ENCODE results near the gene RNF224. TPM values are rescaled to one million over a fixed set of nuclear protein-coding genes. Genes with fewer than 3 reads are reported as not detected.

The RNF224 gene
- total RNA-seq, 1 experiment from 2014 or later: not detected

- ChIA-PET POLR2A (ENCODE audit: low non-redundant PET) (interaction anchor here (0.6 to 1.2 kb wide), 6 partner anchors 13 to 346 kb away, joined by 3 to 16 read pairs (median 4); partner anchors contain the start of genes NELFB and RNF224), CTCF (interaction anchor here (0.5 to 0.6 kb wide), 2 partner anchors 89 to 440 kb away, joined by 13 to 15 read pairs; no protein-coding TSS in a partner anchor)
- Histone ChIP-seq H3K9me3 (ENCODE audit: low read depth, low read length, poor library complexity, severe bottlenecking) (no peaks in the 10 kb centered on the region), H3K27ac (ENCODE audit: low read depth, low read length, poor library complexity, severe bottlenecking) (peak overlapping the region; percentile 98), H3K27me3 (replicated peaks; ENCODE audit: insufficient read depth, low read depth, low read length, poor library complexity) (no peaks in the 10 kb centered on the region), H3K4me1 (ENCODE audit: insufficient read depth, low read length, poor library complexity, severe bottlenecking) (peaks cover 44% of the 10 kb centered on the region), H3K36me3 (ENCODE audit: insufficient read depth, low read length, poor library complexity, severe bottlenecking) (peaks cover 24% of the 10 kb centered on the region), H3K4me3 (ENCODE audit: low read depth, low read length, poor library complexity, severe bottlenecking) (peak overlapping the region; percentile 97)
- BruUV-seq (replicated peaks): no TSS peak
- peak; percentile 78 for DNase-seq (ENCODE audit: low spot score)
- no peak for TF ChIP-seq EZH2 (IDR thresholded peaks at IDR 0.05; ENCODE audit: borderline replicate concordance, low read depth, low read length, poor library complexity, severe bottlenecking)
- TF ChIP-seq, protein P1, sequence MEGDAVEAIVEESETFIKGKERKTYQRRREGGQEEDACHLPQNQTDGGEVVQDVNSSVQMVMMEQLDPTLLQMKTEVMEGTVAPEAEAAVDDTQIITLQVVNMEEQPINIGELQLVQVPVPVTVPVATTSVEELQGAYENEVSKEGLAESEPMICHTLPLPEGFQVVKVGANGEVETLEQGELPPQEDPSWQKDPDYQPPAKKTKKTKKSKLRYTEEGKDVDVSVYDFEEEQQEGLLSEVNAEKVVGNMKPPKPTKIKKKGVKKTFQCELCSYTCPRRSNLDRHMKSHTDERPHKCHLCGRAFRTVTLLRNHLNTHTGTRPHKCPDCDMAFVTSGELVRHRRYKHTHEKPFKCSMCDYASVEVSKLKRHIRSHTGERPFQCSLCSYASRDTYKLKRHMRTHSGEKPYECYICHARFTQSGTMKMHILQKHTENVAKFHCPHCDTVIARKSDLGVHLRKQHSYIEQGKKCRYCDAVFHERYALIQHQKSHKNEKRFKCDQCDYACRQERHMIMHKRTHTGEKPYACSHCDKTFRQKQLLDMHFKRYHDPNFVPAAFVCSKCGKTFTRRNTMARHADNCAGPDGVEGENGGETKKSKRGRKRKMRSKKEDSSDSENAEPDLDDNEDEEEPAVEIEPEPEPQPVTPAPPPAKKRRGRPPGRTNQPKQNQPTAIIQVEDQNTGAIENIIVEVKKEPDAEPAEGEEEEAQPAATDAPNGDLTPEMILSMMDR (conservative IDR thresholded peaks at IDR 0.05; ENCODE audit: low read depth, low read length): no peak
- intact Hi-C loops (cut with micrococcal nuclease; ENCODE audit: unreplicated experiment): loop anchor here (2.0 kb wide), 1 partner anchor 40 kb away; the partner anchor contains the start of gene TPRN
These were observed 13.1 kb downstream of the RNF224 start for GRCh38 chr9:137240318-137240840.

- Histone ChIP-seq H3K27ac (ENCODE audit: low read depth, low read length, poor library complexity, severe bottlenecking) (peak within 1 kb of the TSS; percentile 98), H3K9me3 (ENCODE audit: low read depth, low read length, poor library complexity, severe bottlenecking) (no peaks in the 10 kb centered on the region), H3K4me3 (ENCODE audit: low read depth, low read length, poor library complexity, severe bottlenecking) (peak within 1 kb of the TSS; percentile 97), H3K27me3 (replicated peaks; ENCODE audit: insufficient read depth, low read depth, low read length, poor library complexity) (no peaks in the 10 kb centered on the region), H3K4me1 (ENCODE audit: insufficient read depth, low read length, poor library complexity, severe bottlenecking) (peaks cover 44% of the 10 kb centered on the region), H3K36me3 (ENCODE audit: insufficient read depth, low read length, poor library complexity, severe bottlenecking) (peaks cover 24% of the 10 kb centered on the region)
- ChIA-PET CTCF (interaction anchor here (0.5 to 0.6 kb wide), 2 partner anchors 90 to 441 kb away, joined by 13 to 15 read pairs; no protein-coding TSS in a partner anchor), POLR2A (ENCODE audit: low non-redundant PET) (interaction anchor here (0.6 to 1.2 kb wide), 6 partner anchors 14 to 347 kb away, joined by 3 to 16 read pairs (median 4); partner anchors contain the start of genes NELFB and RNF224)
- BruUV-seq (replicated peaks): no TSS peak
- DNase-seq (ENCODE audit: low spot score): peak; percentile 100
- intact Hi-C loops (cut with micrococcal nuclease; ENCODE audit: unreplicated experiment): loop anchor here (2.0 kb wide), 1 partner anchor 40 kb away; the partner anchor contains the start of gene TPRN
- TF ChIP-seq, protein P1 (conservative IDR thresholded peaks at IDR 0.05; ENCODE audit: low read depth, low read length): no peak
- no peak for TF ChIP-seq EZH2 (IDR thresholded peaks at IDR 0.05; ENCODE audit: borderline replicate concordance, low read depth, low read length, poor library complexity, severe bottlenecking)
These were observed 13.7 kb downstream of the RNF224 start, which contains the start of gene TUBB4B for GRCh38 chr9:137240841-137241489. TUBB4B (plus strand) TSS chr9:137241287; CDS start chr9:137241361, 74 bp downstream.

DNA sequence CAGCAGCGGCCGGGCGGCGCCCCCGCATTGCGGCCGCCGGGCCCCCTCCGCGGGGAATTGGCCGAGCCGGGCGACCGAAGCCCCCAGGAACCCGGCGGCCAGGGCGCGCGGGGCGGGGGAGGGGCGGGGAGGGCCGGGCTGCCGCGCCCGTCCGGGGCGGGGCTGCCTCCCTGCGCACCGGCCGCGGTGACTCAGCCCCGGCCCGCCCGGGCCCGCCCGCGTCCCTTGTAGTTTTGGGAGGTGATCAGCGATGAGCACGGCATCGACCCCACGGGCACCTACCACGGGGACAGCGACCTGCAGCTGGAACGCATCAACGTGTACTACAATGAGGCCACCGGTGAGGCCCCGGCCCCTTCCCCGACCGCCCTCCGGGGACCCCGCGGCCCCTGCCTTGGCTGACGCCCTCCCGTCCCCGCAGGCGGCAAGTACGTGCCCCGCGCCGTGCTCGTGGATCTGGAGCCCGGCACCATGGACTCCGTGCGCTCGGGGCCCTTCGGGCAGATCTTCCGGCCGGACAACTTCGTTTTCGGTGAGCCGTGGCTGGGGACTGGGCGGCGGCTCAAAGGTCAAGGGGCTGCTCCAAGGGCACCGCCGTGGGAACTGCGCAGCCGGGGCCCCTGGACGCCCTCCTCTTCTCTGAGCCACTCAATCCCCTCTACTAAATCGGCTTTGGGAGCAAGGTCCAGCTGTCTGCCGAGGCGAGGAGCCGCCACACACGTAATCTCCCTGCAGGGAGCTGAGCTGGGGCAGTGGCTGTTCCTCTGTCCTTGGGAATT, 14.4 kb downstream of the RNF224 start:
- Histone ChIP-seq H3K4me3 (ENCODE audit: low read depth, low read length, poor library complexity, severe bottlenecking) (peak overlapping the region; percentile 97), H3K36me3 (ENCODE audit: insufficient read depth, low read length, poor library complexity, severe bottlenecking) (peaks cover 24% of the 10 kb centered on the region), H3K27me3 (replicated peaks; ENCODE audit: insufficient read depth, low read depth, low read length, poor library complexity) (no peaks in the 10 kb centered on the region), H3K9me3 (ENCODE audit: low read depth, low read length, poor library complexity, severe bottlenecking) (no peaks in the 10 kb centered on the region), H3K4me1 (ENCODE audit: insufficient read depth, low read length, poor library complexity, severe bottlenecking) (peaks cover 41% of the 10 kb centered on the region), H3K27ac (ENCODE audit: low read depth, low read length, poor library complexity, severe bottlenecking) (peak overlapping the region; percentile 88)
- intact Hi-C loops (cut with micrococcal nuclease; ENCODE audit: unreplicated experiment): loop anchor here (2.0 kb wide), 1 partner anchor 41 kb away; the partner anchor contains the start of gene TPRN
- CTCF ChIA-PET: no interaction called here
- no peak for DNase-seq (ENCODE audit: low spot score)
- TF ChIP-seq, protein P1 (conservative IDR thresholded peaks at IDR 0.05; ENCODE audit: low read depth, low read length): no peak
- no peak for TF ChIP-seq EZH2 (IDR thresholded peaks at IDR 0.05; ENCODE audit: borderline replicate concordance, low read depth, low read length, poor library complexity, severe bottlenecking)
- BruUV-seq (replicated peaks): no TSS peak
- POLR2A ChIA-PET (ENCODE audit: low non-redundant PET): interaction anchor here (0.6 to 0.9 kb wide), 2 partner anchors 13 to 171 kb away, joined by 3 to 4 read pairs; partner anchors contain the start of genes NELFB and SAPCD2

Data from A673 (cell line).